ENCODE measurements around the gene CXCL1.

- no peak for TF ChIP-seq EZH2phosphoT487 (IDR thresholded peaks at IDR 0.05; ENCODE audit: borderline replicate concordance, low read length)
- TF ChIP-seq CTCF (conservative IDR thresholded peaks at IDR 0.05; ENCODE audit: low read depth, low read length) = no peak
- no peak for TF ChIP-seq EZH2 (IDR thresholded peaks at IDR 0.05; ENCODE audit: low read length, unreplicated experiment)
These were observed 25.8 kb upstream of the CXCL1 start for GRCh38 chr4:73843369-73843768.
